GM19351 (cell line): ENCODE data around the gene P2RY6.

ENCODE experiments used
- ATAC-seq: cut with Tn5 transposase; IDR thresholded peaks from one replicate; pipeline ENCODE4 v1.9.1; 2021; ENCODE audit warnings: mild to moderate bottlenecking, moderate library complexity; ENCODE audit not compliant: unreplicated experiment

The P2RY6 gene

GRCh38 chr11:73314117-73314961 is 42.2 kb downstream of the P2RY6 start:
- no peak for ATAC-seq

GRCh38 chr11:73315293-73316020 is 43.3 kb downstream of the P2RY6 start:
- ATAC-seq, result no peak

GRCh38 chr11:73316422-73316821 is 44.3 kb downstream of the P2RY6 start:
- ATAC-seq, result no peak

- ATAC-seq, result no peak
These were observed 45.2 kb downstream of the P2RY6 start for GRCh38 chr11:73317373-73317772.

- ATAC-seq, result no peak
These were observed 45.7 kb downstream of the P2RY6 start for GRCh38 chr11:73317803-73318202.

GRCh38 chr11:73318501-73319011 is 46.4 kb downstream of the P2RY6 start:
- ATAC-seq, result no peak

GRCh38 chr11:73320763-73321603 is 48.8 kb downstream of the P2RY6 start:
- no peak for ATAC-seq

- no peak for ATAC-seq
These were observed 49.7 kb downstream of the P2RY6 start for GRCh38 chr11:73321604-73322381.

- no peak for ATAC-seq
These were observed 50.5 kb downstream of the P2RY6 start for GRCh38 chr11:73322382-73323306.

- no peak for ATAC-seq
These were observed 51.3 kb downstream of the P2RY6 start for GRCh38 chr11:73323464-73323863.

- ATAC-seq, result no peak
These were observed 52.0 kb downstream of the P2RY6 start for GRCh38 chr11:73324116-73324515.

GRCh38 chr11:73324665-73325035 is 52.5 kb downstream of the P2RY6 start:
- ATAC-seq, result peak; percentile 5

- ATAC-seq, result peak; percentile 73
These were observed 53.2 kb downstream of the P2RY6 start for GRCh38 chr11:73325036-73325981.

GRCh38 chr11:73326929-73327811 is 55.0 kb downstream of the P2RY6 start:
- no peak for ATAC-seq

GRCh38 chr11:73327812-73328364 is 55.8 kb downstream of the P2RY6 start:
- ATAC-seq, result no peak

GRCh38 chr11:73330569-73331093 is 58.5 kb downstream of the P2RY6 start:
- no peak for ATAC-seq
